Smooth muscle cell (in vitro differentiated cells): ENCODE data around the gene SEC61A2. TPM values are rescaled to one million over a fixed set of nuclear protein-coding genes. Genes with fewer than 3 reads are reported as not detected.
A peak's percentile ranks its signal among the peaks of the same experiment; 100 is the strongest.

Experiments used
- DNase-seq: peaks from one replicate; lab custom pipeline; 2025; ENCODE audit not compliant: unreplicated experiment; lab: John Stamatoyannopoulos, UW
- H2AFZ ChIP-seq: fragments of 200-600 bp; sonication (generic); 2 replicates; pipeline ENCODE4 v1.6.0; 2016; ENCODE audit warnings: antibody characterized with exemption, low read depth, mild to moderate bottlenecking
- H3F3A ChIP-seq: fragments of 200-600 bp; sonication (generic); 2 replicates; pipeline ENCODE4 v1.6.0; 2017; ENCODE audit warnings: antibody characterized with exemption, low read depth
- H3K27ac ChIP-seq: fragments of 200-600 bp; sonication (generic); 2 replicates; pipeline ENCODE4 v1.5.1; 2016; ENCODE audit warnings: low read depth, mild to moderate bottlenecking
- H3K27me3 ChIP-seq: fragments of 200-600 bp; sonication (generic); 2 replicates; pipeline ENCODE4 v1.6.1; 2016; ENCODE audit warnings: low read depth, mild to moderate bottlenecking
- H3K36me3 ChIP-seq: fragments of 200-600 bp; sonication (generic); 2 replicates; pipeline ENCODE4 v1.5.1; 2016; ENCODE audit warnings: low read depth
- H3K4me1 ChIP-seq: fragments of 200-600 bp; sonication (generic); 2 replicates; pipeline ENCODE4 v1.5.1; 2016; ENCODE audit warnings: low read depth
- H3K4me2 ChIP-seq: fragments of 200-600 bp; sonication (generic); 2 replicates; pipeline ENCODE4 v1.6.0; 2016; ENCODE audit warnings: mild to moderate bottlenecking
- H3K4me3 ChIP-seq: fragments of 200-600 bp; sonication (generic); 2 replicates; pipeline ENCODE4 v1.5.1; 2016; ENCODE audit warnings: mild to moderate bottlenecking
- H3K79me2 ChIP-seq: fragments of 200-600 bp; sonication (generic); 2 replicates; pipeline ENCODE4 v1.6.0; 2016; ENCODE audit warnings: low read depth, mild to moderate bottlenecking
- H3K9ac ChIP-seq: fragments of 200-600 bp; sonication (generic); 2 replicates; pipeline ENCODE4 v1.6.0; 2016; ENCODE audit warnings: low read depth
- H3K9me3 ChIP-seq: fragments of 200-600 bp; sonication (generic); replicated peaks from 2 replicates; pipeline ENCODE4 v1.5.1; 2016; ENCODE audit warnings: low read depth
- H4K20me1 ChIP-seq: fragments of 200-600 bp; sonication (generic); 2 replicates; pipeline ENCODE4 v1.6.0; 2016; ENCODE audit warnings: low read depth
- CTCF ChIP-seq: fragments of 200-600 bp; sonication (generic); IDR thresholded peaks from 2 replicates; pipeline ENCODE4 v1.5.1; 2017; ENCODE audit warnings: borderline replicate concordance, mild to moderate bottlenecking, antibody characterized with exemption; ENCODE audit not compliant: insufficient read depth, poor library complexity, severe bottlenecking
- WGBS: methylation state at CpG from one replicate; pipeline ENCODE4 v1.1.7; 2016; ENCODE audit warnings: low lambda C conversion rate; 5-methylcytosine and 5-hydroxymethylcytosine counted together
- polyA plus RNA-seq: library from polyadenylated mRNA; unstranded; fragments of >200 nt; fragmentation: Nextera tagmentation; extraction: Ambion mirVana; gene quantifications from 2 replicates; pipeline ENCODE4 v1.2.1, GENCODE V29; 2016
- total RNA-seq: library from RNA; depleted of rRNA; stranded (reverse); fragments of >200 nt; gene quantifications from 2 replicates; pipeline ENCODE4 v1.2.3, GENCODE V29; 2014

SEC61A2 gene
- total RNA-seq (14.2 and 18.8 TPM in 2 replicates), polyA plus RNA-seq (9.7 and 10.5 TPM in 2 replicates)

DNA sequence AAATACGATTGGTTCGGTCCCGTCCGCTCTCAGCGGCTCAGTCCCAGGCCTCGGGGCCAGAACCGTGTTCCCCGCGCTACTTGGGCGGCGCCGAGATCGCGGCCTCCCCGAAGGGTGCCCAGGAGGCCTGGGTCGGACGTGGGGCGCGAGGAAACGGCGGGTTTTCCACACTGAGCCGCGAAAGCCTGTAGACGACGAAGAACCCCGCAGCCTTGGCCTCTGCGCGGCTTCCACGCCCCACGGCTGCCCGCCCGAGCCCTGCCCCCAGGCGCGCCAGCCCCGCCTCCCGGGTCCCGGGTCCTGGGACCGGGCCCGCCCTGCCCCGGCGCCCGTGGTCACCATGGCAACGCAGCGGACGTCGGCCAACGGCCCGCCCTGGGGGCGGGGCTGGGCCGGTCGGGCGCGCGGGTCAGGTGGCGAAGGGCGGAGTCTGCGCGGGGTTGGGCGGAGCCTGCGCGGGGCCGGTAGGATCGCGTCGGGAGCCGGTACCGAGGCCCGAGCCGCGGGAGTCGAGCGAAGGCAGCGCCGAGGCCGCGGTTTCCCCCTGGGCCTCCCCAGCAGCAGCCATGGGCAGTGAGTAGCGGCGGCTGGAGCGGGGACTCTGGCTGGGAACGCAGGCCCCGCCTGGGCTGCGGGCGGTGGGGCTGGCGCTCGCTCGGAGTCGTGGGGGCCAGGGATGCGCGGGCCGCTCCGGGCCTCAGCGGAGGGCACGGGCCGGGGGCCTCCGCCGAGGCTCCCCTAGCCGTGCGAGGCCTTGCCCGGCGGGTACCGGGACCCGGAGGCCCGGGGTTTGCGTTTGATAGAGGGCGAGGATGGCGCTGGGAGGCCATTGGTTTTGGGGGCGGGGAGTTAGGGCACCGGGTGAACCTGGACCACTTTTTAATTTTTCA lies at the start of gene SEC61A2:
Gene SEC61A2 (plus strand): TSS at position 456 of the 890 bp plus-strand sequence. CDS start 111 bp downstream, at position 567.
- no peaks in the 10 kb centered on the region for H3K9me3 ChIP-seq
- peaks cover 14% of the 10 kb centered on the region for H4K20me1 ChIP-seq
- H3K27ac ChIP-seq, result peak within 1 kb of the TSS; percentile 83
- no peak for TF ChIP-seq CTCF
- H3K9ac ChIP-seq, result peak within 1 kb of the TSS; percentile 83
- H3K4me3 ChIP-seq, result peak within 1 kb of the TSS; percentile 81
- peak within 1 kb of the TSS; percentile 83 for H2AFZ ChIP-seq
- DNase-seq, result peak; percentile 86
- H3F3A ChIP-seq, result no peaks in the 10 kb centered on the region
- WGBS, result 2% methylated on average over 93 of the region's 108 CpGs
- no peaks in the 10 kb centered on the region for H3K27me3 ChIP-seq
- peaks cover 32% of the 10 kb centered on the region for H3K79me2 ChIP-seq
- H3K36me3 ChIP-seq, result no peaks in the 10 kb centered on the region
- H3K4me2 ChIP-seq, result peak within 1 kb of the TSS; percentile 92
- no peaks in the 10 kb centered on the region for H3K4me1 ChIP-seq

GRCh38 chr10:12081470-12081869 lies 48.0 kb upstream of the SEC61A2 start:
- H4K20me1 ChIP-seq, result no peaks in the 10 kb centered on the region
- no peak overlapping the region for H3K4me3 ChIP-seq
- no peaks in the 10 kb centered on the region for H3K9me3 ChIP-seq
- H2AFZ ChIP-seq, result no peak overlapping the region
- no peak overlapping the region for H3K9ac ChIP-seq
- no peaks in the 10 kb centered on the region for H3F3A ChIP-seq
- 91% methylated on average over 8 of the region's 8 CpGs for WGBS
- H3K36me3 ChIP-seq, result no peaks in the 10 kb centered on the region
- H3K79me2 ChIP-seq, result no peaks in the 10 kb centered on the region
- TF ChIP-seq CTCF, result no peak
- no peaks in the 10 kb centered on the region for H3K27me3 ChIP-seq
- no peaks in the 10 kb centered on the region for H3K4me1 ChIP-seq
- no peak for DNase-seq
- H3K27ac ChIP-seq, result no peak overlapping the region
- no peak overlapping the region for H3K4me2 ChIP-seq

DNA sequence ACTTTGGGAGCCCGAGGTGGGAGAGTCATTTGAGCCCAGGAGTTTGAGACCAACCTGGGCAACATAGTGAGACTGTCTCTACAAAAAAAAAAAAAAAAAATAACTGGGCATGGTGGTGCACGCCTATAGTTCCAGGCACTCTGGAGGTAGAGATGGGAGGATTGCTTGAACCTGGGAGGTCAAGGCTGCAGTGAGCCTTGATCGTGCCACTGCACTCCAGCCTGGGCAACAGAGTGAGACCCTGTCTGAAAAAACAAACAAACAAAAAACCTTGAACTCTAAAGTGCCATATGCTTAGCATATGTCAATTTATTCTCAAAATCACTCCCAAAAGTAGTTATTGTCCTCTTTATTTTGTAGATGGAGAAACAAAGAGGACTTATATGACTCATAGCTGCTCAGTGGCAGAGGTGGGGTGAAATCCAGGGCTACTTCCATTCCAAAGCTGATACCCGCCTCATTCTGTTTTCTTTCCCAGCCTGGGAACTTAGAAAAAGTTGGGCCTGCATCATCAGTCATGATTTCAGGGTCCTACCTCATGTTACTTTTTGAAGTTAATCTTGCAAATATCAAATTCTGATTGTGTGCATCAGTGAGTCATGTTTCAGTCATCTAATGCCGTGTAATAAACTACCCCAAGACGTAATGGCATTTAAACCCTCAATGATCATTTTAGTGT lies 47.5 kb upstream of the SEC61A2 start:
- no peak for DNase-seq

More for the DNA sequence above, 47.5 kb upstream of the SEC61A2 start:
- Histone ChIP-seq H3K36me3 (no peaks in the 10 kb centered on the region), H3K9ac (no peak overlapping the region), H2AFZ (no peak overlapping the region), H3F3A (no peaks in the 10 kb centered on the region), H3K79me2 (no peaks in the 10 kb centered on the region), H3K9me3 (no peaks in the 10 kb centered on the region), H3K4me3 (no peak overlapping the region), H4K20me1 (no peaks in the 10 kb centered on the region), H3K4me1 (no peaks in the 10 kb centered on the region), H3K27me3 (no peaks in the 10 kb centered on the region), H3K4me2 (no peak overlapping the region), H3K27ac (no peak overlapping the region)
- WGBS, result 80% methylated on average over 6 of the region's 6 CpGs
- no peak for TF ChIP-seq CTCF
